Measurements from ENCODE around the gene CCDC15.

The CCDC15 gene

GRCh38 chr11:124983674-124984511 lies 29.9 kb downstream of the CCDC15 start:
- Histone ChIP-seq H3K9ac (ENCODE audit: low read length) (no peak overlapping the region), H3K9me3 (ENCODE audit: low read length) (no peaks in the 10 kb centered on the region), H3K4me3 (ENCODE audit: low read depth, low read length, poor library complexity, severe bottlenecking) (no peak overlapping the region), H3F3A (ENCODE audit: insufficient read depth, low read length) (no peaks in the 10 kb centered on the region), H4K20me1 (ENCODE audit: insufficient read depth, low read length) (no peaks in the 10 kb centered on the region), H3K36me3 (ENCODE audit: insufficient read depth, low read length) (no peaks in the 10 kb centered on the region; the same call in 1 of the 2 replicates), H3K9me2 (ENCODE audit: low read depth, low read length) (no peaks in the 10 kb centered on the region), H3K79me2 (ENCODE audit: insufficient read depth, low read length) (no peaks in the 10 kb centered on the region), H3K27me3 (ENCODE audit: insufficient read depth, low read length) (no peaks in the 10 kb centered on the region), H3K4me2 (ENCODE audit: low read length) (no peak overlapping the region), H2AFZ (ENCODE audit: low read length) (no peak overlapping the region), H3K27ac (ENCODE audit: low read depth, low read length, poor library complexity, severe bottlenecking) (no peak overlapping the region), H3K4me1 (ENCODE audit: insufficient read depth, low read length, severe bottlenecking) (no peaks in the 10 kb centered on the region)
- no peak for TF ChIP-seq EZH2 (IDR thresholded peaks at IDR 0.05; ENCODE audit: borderline replicate concordance, low read length)
- no peak for TF ChIP-seq CTCF (IDR thresholded peaks at IDR 0.05; ENCODE audit: low read length)

- TF ChIP-seq CTCF (IDR thresholded peaks at IDR 0.05; ENCODE audit: low read length), result no peak
- no peak for TF ChIP-seq EZH2 (IDR thresholded peaks at IDR 0.05; ENCODE audit: borderline replicate concordance, low read length)
- no peaks in the 10 kb centered on the region for H3K27me3 ChIP-seq (ENCODE audit: insufficient read depth, low read length)
- no peak overlapping the region for H3K4me2 ChIP-seq (ENCODE audit: low read length)
- H3K27ac ChIP-seq (ENCODE audit: low read depth, low read length, poor library complexity, severe bottlenecking), result no peak overlapping the region
- no peaks in the 10 kb centered on the region for H3K79me2 ChIP-seq (ENCODE audit: insufficient read depth, low read length)
- no peaks in the 10 kb centered on the region for H3K9me2 ChIP-seq (ENCODE audit: low read depth, low read length)
- H3K4me1 ChIP-seq (ENCODE audit: insufficient read depth, low read length, severe bottlenecking), result no peaks in the 10 kb centered on the region
- no peak overlapping the region for H3K9ac ChIP-seq (ENCODE audit: low read length)
- H3F3A ChIP-seq (ENCODE audit: insufficient read depth, low read length), result no peaks in the 10 kb centered on the region
- no peaks in the 10 kb centered on the region for H4K20me1 ChIP-seq (ENCODE audit: insufficient read depth, low read length)
- H3K9me3 ChIP-seq (ENCODE audit: low read length), result no peaks in the 10 kb centered on the region
- no peaks in the 10 kb centered on the region; the same call in 1 of the 2 replicates for H3K36me3 ChIP-seq (ENCODE audit: insufficient read depth, low read length)
- H3K4me3 ChIP-seq (ENCODE audit: low read depth, low read length, poor library complexity, severe bottlenecking), result no peak overlapping the region
- no peak overlapping the region for H2AFZ ChIP-seq (ENCODE audit: low read length)
Measured at GRCh38 chr11:124984512-124984854, 30.5 kb downstream of the CCDC15 start.

GRCh38 chr11:124987096-124987495 lies 33.1 kb downstream of the CCDC15 start:
- Histone ChIP-seq H3K79me2 (ENCODE audit: insufficient read depth, low read length) (no peaks in the 10 kb centered on the region), H3K36me3 (ENCODE audit: insufficient read depth, low read length) (no peaks in the 10 kb centered on the region), H3K9me2 (ENCODE audit: low read depth, low read length) (no peaks in the 10 kb centered on the region), H3K9ac (ENCODE audit: low read length) (no peak overlapping the region), H3K27ac (ENCODE audit: low read depth, low read length, poor library complexity, severe bottlenecking) (no peak overlapping the region), H3K4me1 (ENCODE audit: insufficient read depth, low read length, severe bottlenecking) (no peaks in the 10 kb centered on the region), H3K4me3 (ENCODE audit: low read depth, low read length, poor library complexity, severe bottlenecking) (no peak overlapping the region), H4K20me1 (ENCODE audit: insufficient read depth, low read length) (no peaks in the 10 kb centered on the region), H3F3A (ENCODE audit: insufficient read depth, low read length) (no peaks in the 10 kb centered on the region), H3K27me3 (ENCODE audit: insufficient read depth, low read length) (no peaks in the 10 kb centered on the region), H3K9me3 (ENCODE audit: low read length) (no peaks in the 10 kb centered on the region), H3K4me2 (ENCODE audit: low read length) (no peak overlapping the region), H2AFZ (ENCODE audit: low read length) (no peak overlapping the region)
- TF ChIP-seq EZH2 (IDR thresholded peaks at IDR 0.05; ENCODE audit: borderline replicate concordance, low read length), result no peak
- TF ChIP-seq CTCF (IDR thresholded peaks at IDR 0.05; ENCODE audit: low read length), result no peak
